PFSK-1 (cell line): Measurements from ENCODE around the gene CTIF.

ENCODE experiments used
- FOXP2 ChIP-seq: optimal IDR thresholded peaks from 2 replicates; pipeline ENCODE3; 2011; ENCODE audit warnings: borderline replicate concordance, control low read depth, inconsistent platforms; ENCODE audit not compliant: insufficient read depth; ENCODE audit errors: extremely low read length, extremely low read depth
- POLR2AphosphoS5 ChIP-seq: IDR thresholded peaks from 2 replicates; pipeline ENCODE4 v1.6.1; 2012; ENCODE audit warnings: low read depth, mild to moderate bottlenecking, control low read depth, low read length, moderate library complexity
- SIN3A ChIP-seq: IDR thresholded peaks from 2 replicates; pipeline ENCODE4 v1.6.1; 2012; ENCODE audit warnings: mild to moderate bottlenecking, low read length, moderate library complexity, borderline replicate concordance; ENCODE audit not compliant: insufficient read depth
- TAF1 ChIP-seq: IDR thresholded peaks from 2 replicates; pipeline ENCODE4 v1.6.1; 2012; ENCODE audit warnings: low read length, control low read depth, borderline replicate concordance; ENCODE audit not compliant: insufficient read depth
- TF ChIP-seq, protein P1 (sequence below), 2 experiments: IDR thresholded peaks; 2 replicates each; pipeline versions ENCODE4 v1.6.1 to v1.8.0; 2011 to 2012; ENCODE audit warnings: low read depth in 2 of 2, low read length in 2 of 2, control low read depth in 1 of 2, inconsistent platforms in 1 of 2, mild to moderate bottlenecking in 1 of 2, moderate library complexity in 1 of 2; ENCODE audit not compliant: insufficient read depth in 1 of 2

GRCh38 chr18:48644029-48644428 lies 105.2 kb downstream of the CTIF start:
- TF ChIP-seq, protein P1, sequence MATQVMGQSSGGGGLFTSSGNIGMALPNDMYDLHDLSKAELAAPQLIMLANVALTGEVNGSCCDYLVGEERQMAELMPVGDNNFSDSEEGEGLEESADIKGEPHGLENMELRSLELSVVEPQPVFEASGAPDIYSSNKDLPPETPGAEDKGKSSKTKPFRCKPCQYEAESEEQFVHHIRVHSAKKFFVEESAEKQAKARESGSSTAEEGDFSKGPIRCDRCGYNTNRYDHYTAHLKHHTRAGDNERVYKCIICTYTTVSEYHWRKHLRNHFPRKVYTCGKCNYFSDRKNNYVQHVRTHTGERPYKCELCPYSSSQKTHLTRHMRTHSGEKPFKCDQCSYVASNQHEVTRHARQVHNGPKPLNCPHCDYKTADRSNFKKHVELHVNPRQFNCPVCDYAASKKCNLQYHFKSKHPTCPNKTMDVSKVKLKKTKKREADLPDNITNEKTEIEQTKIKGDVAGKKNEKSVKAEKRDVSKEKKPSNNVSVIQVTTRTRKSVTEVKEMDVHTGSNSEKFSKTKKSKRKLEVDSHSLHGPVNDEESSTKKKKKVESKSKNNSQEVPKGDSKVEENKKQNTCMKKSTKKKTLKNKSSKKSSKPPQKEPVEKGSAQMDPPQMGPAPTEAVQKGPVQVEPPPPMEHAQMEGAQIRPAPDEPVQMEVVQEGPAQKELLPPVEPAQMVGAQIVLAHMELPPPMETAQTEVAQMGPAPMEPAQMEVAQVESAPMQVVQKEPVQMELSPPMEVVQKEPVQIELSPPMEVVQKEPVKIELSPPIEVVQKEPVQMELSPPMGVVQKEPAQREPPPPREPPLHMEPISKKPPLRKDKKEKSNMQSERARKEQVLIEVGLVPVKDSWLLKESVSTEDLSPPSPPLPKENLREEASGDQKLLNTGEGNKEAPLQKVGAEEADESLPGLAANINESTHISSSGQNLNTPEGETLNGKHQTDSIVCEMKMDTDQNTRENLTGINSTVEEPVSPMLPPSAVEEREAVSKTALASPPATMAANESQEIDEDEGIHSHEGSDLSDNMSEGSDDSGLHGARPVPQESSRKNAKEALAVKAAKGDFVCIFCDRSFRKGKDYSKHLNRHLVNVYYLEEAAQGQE (IDR thresholded peaks at IDR 0.05; ENCODE audit: insufficient read depth in 1 of 2, low read depth in 2 of 2, low read length in 2 of 2) = no peak
- TF ChIP-seq POLR2AphosphoS5 (no peak), FOXP2 (no peak), TAF1 (no peak), SIN3A (no peak)
